HG03521 (cell line): ENCODE measurements around the gene TMA16.
"Not testable (repeated sequence)": the region's sequence is repeated elsewhere in the genome, so short reads cannot be mapped to it uniquely, and the experiment has no call there.

Source experiments
- ATAC-seq: cut with Tn5 transposase; IDR thresholded peaks from one replicate; pipeline ENCODE4 v1.9.1; 2021; ENCODE audit warnings: mild to moderate bottlenecking, moderate library complexity; ENCODE audit not compliant: unreplicated experiment

TMA16 gene

DNA sequence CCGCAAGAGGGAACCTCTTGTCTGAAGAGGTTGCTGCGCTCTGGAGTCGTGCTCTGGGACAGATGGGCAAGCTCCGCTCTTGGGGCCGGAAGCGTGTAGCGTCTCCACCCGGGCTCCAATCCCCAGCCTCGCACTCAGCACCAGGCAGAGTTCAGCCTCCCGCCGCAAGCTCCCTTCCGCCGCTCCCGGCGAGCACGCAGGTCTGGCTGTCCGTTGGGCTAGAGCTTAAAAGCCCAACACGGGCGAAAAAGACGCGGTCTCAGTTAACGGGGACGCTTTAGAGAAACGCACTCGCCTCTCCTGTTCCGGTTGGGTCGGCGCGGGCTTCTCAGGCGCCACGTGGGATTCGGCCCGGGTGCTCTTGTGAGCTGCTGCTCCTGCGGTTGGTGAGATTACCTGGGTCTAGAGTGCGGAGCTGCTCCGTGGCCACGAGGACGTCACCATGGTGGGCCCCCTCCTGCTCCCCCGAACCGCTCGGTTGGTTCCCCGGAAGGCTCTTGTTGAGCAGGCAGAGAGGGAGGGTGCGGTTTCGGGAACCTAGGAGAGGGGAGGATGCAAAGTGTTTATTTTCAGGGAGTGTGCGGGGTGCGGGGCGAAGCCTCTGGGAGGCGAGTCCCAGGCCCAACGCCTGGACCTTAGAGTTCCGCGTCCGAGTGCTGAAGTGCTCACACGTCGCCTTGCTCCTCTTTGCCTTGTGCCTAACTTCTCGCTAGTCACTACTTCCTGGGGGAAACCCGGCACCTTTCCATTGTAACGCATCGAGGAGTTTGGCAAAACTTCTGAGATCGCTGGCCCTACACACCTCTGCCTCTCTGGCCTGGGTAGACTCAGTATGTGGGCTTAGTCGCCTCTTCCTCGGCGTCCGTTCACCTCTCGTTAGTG lies at the start of gene TMA16:
Gene TMA16 (plus strand): TSS at position 331 of the 882 bp plus-strand sequence. CDS start 112 bp downstream, at position 443.
- ATAC-seq = peak; percentile 85

DNA sequence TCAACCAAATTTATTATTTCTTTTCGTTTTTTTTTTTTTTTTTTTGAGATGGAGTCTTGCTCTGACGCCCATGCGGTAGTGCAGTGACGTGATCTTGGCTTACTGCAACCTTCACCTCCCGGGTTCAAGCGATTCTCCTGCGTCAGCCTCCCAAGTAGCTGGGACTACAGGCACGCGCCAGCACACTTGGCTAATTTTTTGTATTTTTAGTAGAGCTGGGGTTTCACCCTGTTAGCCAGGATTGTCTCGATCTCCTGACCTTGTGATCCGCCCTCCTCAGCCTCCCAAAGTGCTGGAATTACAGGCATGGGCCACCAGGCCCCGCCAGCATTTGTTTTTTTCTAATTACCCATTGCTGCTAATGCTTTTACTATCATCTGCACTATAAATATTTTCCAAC lies 47.5 kb upstream of the TMA16 start:
- not testable (repeated sequence) for ATAC-seq

DNA sequence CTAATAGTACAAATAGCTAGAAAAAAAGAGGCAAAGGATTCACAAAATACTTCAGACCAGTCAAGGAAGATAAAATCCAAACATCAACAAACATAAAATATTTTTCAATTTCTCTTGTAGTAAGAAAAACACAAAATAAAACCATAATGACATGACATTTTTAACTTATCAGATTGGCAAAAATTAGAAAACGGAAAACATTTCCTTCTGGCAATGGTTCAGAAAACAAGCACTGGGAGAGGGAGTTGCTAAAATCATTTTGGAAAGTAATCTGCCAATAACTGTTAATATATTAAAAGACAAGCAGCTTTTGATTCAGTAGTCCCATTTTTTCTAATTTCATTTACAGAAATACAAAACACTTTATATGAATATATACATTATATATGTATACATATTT lies 47.0 kb upstream of the TMA16 start:
- ATAC-seq = no peak

DNA sequence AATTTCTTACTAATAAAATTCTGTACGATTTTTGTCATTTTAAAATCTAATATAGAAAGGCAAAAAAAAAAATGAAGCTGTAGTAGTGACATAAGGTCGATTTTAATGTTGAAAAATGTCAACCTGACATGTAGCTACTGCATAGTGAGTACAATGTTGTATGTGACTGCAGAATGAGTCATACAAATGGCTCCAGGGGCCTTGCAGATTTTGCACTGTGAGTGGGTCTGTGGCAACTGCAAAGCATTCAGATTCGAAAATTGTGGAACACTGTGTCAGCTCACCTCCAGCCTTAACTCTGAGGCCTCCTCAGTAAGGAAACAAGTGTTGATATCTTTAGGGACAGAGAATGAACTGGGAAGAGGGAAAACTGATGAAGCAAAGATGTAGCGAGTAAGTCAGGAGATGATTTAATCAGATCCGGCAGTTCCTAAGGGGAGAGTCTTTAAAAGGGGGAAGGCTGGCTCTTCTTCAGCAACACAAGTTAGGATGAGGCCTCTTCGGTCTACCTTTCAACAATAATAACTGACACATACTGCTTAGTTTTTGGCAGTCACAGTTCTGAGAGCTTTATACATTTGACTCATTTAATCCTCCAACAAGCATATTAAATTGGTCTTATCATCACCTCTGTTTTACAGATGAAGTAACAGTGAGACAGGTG lies 45.8 kb upstream of the TMA16 start:
- ATAC-seq = no peak

DNA sequence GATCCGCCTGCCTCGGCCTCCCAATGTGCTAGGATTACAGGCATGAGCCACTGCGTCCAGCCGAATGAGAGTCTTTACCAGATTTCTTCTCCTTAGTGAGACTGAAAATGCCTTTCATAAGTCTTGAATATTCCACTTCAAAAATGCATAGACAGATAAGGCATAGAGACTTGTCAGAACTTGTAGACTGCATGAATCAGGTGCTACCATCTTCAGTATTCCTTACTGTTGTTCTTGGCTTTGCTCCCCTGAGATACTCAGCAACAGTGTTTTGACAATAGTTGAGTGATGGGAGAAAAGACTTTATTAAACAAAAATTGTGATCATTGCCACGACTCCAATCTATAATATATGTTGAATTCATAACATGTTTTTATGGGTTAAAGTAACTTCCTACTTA lies 31.9 kb upstream of the TMA16 start:
- no peak for ATAC-seq

DNA sequence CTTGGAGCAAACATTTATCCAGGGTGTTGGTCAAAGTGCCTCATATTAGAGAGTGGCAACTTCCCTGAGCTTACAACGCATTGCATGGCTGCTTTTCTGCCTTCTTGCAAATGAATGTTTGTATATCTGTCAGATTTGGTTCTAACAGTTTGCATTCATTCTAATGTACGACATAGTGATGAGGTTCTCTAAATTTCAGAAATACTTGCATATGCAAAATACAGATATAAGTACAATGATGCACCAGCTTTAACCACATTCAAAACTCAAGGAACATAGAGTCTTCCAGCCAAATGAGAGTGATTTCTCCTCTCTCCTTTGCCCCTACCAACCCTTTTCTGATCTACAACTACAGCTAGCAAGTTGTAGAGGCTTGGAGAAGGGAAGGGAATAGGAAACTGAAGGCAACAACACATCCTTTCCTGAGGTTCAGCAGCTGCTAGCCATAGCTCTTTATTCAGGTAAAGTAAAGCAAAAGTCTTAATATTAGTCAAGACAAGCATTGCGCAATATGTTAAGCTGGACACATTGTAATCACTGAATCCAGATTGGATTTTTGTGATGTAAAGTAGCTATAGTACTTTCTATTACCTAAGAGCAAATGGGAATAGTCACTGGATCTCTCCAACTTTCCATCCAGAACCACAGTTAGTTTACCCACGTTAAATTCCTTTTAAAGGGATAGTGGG lies 27.3 kb upstream of the TMA16 start:
- no peak for ATAC-seq

DNA sequence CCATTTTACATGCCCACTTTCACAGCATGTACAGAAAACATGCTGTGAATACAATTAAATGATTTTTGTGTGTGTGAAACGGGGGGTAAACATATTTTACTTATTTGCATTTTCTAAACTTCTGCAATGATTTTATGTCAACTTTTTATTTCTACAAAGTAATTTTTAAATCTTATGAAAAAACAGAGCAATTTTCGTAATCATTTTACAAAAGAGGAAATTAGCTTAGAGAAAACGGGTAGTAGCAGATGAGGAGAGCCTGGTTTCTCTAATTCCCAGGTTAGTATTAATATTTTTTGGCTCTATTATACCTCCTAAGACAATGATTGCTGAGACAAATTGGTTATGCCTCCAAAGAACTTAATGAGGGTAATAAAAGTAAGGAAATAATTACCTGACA lies 24.1 kb upstream of the TMA16 start:
- ATAC-seq = no peak

DNA sequence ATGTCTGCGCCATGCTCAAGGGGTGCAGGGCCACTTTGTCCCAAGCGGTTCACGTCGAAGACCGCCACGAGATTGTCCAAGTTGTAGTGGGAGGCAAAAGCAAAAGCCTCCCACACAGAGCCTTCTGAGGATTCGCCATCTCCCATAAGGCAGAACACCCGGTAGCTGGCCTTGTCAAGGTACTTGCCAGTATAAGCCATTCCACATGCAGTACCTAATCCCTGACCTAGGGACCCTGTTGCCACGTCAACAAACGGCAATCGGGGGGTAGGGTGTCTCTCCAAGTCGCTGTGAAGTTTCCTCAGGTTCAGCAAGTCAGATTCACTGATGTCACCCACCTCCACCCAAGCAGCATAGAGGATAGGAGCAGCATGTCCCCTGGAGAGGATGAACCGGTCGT lies 21.4 kb upstream of the TMA16 start:
- no peak for ATAC-seq

DNA sequence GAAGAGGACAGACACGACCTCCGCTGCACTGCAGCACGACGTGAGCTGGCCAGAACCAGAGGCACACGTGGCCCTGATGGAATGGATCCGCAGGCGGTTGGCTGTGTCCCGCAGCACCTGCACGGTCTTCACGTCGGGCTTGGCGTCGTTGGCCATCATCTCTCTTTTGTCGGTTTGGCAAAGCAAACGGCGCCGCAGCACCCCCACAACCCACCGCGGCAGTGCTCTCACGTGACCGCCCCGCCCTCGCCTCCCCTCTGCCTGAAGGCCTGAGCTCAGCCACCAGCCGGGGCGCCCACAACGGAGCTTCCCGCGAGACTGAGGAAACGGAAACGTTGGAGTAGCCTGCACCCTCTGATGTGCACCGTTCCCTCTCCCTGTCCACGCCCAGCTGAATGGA lies 20.9 kb upstream of the TMA16 start, which contains the start of gene TKTL2:
Gene TKTL2 (minus strand): TSS at position 179 of the 400 bp plus-strand sequence. CDS start 20 bp downstream, at position 159.
- no peak for ATAC-seq

DNA sequence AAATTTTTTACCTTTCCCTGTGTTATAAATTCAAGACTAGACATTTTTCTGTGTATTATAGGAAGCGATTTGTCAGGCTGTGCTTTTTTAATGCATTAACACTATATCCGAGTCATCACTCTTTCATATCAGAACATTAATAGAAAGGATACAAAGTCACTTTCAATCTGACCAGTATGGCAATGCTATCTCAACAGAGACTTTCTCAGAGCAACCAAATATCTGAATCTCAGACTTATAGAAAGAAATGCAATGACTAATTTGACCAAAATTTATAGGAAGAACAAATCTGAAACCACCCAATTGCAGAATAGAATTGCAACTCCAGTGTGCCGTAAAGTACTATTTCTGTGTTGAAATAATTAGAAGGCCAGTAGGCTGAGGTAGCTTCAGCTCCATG lies 20.5 kb upstream of the TMA16 start:
- no peak for ATAC-seq

DNA sequence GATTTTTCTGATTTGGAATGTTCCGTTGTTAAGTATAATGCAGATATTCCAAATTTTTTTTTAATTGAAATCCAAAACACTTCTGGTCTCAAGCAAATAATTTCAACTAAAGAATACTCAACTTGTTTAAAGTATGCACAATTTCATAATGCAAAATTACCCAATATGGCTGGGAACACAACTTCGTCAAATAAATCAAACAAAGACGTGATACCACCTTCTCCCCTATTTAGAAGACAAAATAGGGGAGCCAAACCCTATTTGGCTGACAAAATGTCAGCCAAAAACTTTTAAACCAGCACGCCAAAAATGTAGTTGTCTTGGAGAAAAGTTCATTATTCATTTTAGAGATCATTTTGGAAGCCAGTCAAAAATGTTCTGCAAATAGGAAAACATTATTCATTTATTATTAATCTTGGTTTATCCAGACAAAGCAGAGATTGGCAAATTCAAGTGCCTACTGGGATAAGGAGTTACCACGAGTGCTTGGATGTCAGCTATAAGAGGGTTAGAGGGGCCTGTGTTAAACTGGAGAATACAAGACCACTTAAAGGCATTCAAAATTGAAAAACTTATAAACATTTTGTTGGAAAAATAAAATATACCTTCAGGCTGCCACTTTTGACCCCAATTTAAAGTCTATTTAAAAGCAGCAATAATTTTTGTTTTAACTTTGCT lies 17.6 kb upstream of the TMA16 start:
- no peak for ATAC-seq

DNA sequence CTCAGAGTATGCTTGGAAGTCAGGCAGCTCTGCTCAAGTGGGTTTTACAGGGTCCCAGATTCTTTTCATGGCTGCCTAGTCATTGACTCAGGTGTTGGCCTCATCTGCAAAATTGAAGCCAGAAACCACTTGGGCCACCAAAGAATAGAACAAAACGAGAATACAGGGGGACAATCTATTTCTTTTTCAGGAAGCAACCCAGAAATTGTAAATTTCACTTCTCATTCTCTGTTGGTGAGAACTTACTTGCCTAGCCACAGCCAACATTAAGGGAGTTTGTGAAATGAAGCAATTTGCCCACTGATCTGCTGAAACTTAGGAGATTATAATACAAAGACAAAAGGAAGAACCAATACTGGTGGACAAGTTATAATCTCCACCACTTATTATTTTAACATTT lies 12.3 kb upstream of the TMA16 start:
- peak; percentile 48 for ATAC-seq

DNA sequence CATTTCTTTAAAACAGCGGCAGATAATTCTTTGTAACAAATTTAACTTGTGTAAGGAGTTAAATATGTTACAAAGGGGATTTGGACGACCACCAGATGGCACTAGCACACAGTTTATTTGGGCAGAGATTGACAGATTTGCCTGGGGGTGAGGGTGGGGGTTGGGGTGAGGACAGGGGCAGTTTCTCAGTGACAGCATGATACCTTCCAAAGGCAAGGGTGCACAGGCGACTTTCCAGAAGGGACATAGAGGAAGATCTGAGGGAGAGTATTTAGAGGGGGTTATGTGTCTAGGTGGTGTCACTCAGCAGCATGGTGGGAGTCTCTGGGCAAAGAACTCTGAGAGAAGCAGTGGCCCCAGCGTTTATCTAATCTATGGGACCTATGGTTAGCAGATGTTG lies 9.6 kb upstream of the TMA16 start:
- no peak for ATAC-seq

DNA sequence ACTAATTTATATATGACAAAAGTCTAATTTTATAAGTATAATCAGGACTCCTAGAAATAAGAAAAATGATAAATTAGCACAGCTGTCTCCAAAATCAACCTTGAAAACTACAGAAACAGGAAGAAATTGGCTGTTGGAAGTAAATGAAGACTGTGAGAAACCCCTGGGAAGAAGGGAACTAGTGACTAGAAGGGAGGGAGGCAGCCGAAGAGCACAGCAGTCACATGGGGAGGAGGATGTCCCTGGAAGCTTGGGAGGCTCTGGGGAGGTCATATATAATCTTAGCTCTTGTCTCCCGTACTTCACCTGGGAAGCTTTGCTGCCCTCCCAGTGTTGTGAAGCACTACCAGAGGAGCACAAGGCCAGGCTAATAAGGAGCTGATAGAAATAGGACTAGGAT lies 8.9 kb upstream of the TMA16 start:
- ATAC-seq = no peak

DNA sequence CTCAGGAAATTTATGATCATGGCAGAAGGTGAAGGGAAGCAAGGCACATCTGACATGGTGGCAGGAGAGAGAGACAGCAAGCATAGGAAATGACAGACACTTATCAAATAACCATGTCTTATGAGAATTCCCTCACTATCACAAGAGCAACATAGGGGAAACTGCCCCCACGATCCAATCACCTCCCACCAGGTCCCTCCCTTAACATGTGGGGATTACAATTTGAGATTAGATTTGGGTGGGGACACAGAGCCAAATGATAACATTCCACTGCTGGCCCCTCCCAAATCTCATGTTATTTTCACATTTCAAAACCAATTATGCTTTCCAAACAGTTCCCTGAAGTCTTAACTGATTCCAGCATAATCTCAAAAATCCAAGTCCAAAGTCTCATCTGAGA lies 8.2 kb upstream of the TMA16 start:
- ATAC-seq = no peak

DNA sequence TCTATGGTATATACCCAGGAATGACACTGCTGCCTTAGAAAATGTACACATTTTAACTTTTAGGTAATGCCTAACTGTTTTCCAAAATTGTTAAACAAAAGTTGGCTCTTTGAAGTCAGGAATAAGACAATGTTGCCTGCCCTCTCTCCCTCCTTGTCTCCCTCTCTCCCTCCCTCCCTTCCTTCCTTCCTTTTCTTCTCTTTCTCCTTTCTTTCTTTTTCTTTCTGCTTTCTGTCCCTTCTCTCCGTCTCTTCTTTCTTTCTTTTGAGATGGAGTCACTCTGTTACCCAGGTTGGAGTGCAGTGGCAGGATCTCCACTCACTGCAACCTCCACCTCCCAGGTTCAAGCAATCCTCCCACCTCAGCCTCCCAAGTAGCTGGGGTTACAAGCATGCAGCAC lies 4.6 kb upstream of the TMA16 start:
- no peak for ATAC-seq

DNA sequence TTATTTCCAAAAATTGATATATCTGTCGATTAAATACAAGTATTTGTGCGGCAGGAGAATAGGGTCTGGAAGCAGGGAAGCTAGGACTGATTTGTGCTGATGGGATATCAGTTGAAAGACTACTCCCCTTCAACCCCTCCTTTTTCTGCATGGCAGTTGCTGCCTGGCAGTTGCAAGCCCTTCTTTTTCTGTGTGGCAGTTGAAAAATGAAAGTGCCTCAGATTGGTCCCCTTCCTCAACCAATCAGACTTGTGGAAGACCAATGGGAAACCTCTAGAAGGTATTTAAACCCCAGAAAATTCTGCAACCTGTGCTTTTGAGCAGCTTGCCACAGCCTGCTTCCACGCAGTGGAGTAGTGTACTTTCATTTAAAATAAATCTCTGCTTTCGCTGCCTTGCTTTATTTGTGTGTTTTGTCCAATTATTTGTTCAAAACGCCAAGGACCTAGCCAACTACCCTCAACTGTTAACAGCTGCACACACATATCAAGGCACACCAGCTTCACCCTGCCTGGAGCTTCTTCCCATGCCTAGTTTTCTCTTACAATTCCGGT lies 1.5 kb upstream of the TMA16 start:
- no peak for ATAC-seq

DNA sequence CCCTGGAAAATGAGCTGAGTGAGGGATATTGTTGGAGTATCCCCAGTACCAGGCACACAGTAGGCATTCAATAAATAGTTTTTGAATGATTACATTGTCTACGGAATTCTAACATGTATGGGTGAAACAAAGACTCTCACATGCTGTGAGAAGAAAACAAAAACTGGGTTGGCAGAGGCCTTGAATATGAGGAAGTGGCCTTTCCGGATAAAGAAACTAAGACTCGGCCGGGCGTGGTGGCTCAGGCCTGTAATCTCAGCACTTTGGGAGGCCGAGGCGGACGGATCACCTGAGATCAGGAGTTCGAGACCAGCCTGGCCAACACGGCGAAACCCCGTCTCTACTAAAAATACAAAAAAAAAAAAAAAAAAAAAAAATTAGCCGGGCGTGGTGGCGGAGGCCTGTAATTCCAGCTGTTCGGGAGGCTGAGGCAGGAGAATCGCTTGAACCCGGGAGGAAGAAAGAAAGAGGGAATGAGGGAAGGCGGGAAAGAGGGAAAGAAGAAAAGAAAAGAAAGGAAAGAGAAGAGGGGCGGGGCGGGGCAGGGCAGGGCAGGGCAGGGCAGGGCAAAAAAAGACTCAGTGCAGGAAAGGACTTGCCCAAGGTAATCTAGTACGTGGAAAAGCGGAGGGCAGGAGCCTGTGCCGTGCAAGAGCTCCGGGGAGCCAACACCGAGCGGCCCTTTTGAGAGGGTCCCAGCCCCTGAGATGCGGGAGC lies 689 bp upstream of the TMA16 start:
- ATAC-seq = peak; percentile 25

DNA sequence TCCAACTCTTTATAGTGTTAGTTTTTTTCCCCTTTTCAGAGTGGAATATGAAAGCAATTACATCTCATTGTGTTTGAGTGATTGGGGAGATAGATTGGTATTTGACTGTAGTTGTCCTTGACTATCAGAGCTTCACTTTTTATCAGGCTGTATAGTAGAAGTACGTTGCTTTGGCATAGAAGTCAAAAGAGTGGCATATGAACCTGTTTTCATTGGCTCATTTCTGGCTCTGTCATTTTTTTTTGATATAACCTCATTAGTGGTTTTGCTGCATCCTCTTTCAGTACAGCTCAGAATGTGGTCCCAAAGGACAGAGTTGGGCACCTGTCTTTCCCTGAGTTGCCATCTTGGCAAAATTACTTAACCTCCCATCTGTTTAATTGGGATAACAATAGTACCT lies 1.4 kb downstream of the TMA16 start:
- ATAC-seq = peak; percentile 17

DNA sequence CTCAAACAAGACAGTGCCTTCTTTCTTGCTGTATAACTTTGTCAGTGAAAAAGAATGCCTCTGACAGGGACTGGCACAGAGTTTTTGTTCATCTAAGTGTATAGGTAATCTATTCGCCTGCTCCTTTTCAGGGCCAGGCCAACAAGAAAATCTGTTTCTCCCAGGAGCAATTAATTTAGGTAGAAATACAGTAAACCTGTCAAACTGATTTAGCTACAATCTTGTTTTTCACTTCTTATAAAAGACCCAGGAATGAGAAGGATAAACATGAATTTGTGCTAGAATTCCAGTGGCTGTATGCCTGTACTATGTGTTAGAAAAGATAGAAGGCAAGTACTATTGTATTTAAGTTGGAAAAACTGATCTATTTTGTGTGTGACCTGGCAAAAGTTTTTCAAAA lies 6.1 kb downstream of the TMA16 start:
- no peak for ATAC-seq
